Renal cortical epithelial cell (primary cell): ENCODE data around the gene ARHGEF28. TPM values are rescaled to one million over a fixed set of nuclear protein-coding genes. Genes with fewer than 3 reads are reported as not detected.

ENCODE experiments used
- DNase-seq: peaks from one replicate; pipeline ENCODE4 v3.0.0-alpha.2; 2011; ENCODE audit warnings: low read depth
- total RNA-seq: library from RNA; depleted of rRNA; stranded (reverse); fragments of >200 nt; gene quantifications from 2 replicates; pipeline ENCODE4 v1.2.3, GENCODE V29; 2014

The ARHGEF28 gene
- total RNA-seq, 1 donor from 2014 or later, result 112 TPM

DNA sequence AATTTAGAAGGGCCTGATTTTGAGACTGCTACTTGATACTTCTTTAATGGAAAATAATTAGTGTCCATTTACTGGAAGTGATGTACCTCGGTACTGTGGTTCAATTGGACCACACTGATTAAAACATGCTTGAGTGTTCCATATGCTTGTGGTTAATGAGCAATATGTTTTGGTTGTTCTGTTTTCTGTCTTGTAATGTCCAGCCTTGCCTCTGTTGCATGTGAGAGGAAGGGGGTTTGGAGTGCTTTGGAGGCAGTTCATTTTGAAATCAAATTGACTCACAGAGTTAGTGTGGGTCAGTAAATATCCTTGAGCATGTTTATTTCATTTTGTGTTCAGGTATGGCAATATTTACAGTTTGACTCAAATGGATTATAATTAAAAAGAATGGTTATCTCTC is 334.4 kb downstream of the ARHGEF28 start:
- DNase-seq, result no peak

DNA sequence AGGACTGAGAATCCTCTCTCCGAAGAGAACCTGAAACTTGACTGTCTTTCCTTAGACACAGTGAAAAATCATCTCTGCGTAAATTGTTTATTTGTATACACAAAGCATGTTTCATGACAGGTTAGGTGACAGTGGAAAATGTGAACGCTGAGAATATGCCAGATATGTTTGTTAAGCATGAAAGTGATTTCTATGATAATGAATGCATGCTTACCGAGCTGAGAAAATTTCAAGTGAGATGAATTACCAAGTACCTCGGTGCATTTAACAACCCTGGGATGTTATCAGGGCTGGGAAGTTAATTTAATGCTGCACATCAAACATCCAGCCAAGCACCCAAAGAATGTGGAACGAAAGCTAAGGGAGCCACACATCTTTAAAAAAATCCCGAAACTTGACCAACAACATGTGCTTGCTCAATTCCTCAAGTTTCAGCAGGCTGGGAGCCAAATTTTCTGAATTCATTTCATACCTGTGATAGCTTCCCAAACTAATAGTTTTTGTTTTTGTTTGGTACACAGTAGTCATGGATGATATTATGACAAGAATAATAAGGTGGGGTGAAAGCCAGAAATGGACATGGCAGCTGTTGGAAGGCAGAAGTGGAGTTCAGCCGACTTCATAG is 336.9 kb downstream of the ARHGEF28 start:
- DNase-seq, result peak; percentile 64

DNA sequence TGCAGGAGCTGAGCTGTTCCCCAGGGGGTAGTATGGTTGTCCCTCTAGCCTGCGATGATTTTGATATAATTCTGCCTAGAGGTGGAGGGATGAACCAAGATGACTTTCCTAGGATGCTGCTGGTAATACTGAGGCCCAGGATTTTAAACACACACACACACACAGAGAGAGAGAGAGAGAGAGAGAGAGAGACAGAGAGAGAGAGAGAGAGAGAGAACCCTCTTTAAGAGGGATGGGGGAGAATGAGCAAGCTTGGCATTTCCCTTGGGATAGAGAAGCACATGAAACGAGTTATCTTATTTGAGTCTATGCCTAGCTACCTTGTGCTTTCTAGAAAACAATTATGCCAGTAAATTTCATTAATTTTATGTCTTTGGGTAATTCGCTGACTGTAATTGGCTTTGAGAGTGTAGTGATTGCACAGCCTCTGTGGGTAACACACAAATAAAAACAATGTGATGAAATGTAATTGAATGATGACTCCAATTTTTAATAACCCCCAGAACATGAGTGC is 338.4 kb downstream of the ARHGEF28 start:
- DNase-seq, result no peak

DNA sequence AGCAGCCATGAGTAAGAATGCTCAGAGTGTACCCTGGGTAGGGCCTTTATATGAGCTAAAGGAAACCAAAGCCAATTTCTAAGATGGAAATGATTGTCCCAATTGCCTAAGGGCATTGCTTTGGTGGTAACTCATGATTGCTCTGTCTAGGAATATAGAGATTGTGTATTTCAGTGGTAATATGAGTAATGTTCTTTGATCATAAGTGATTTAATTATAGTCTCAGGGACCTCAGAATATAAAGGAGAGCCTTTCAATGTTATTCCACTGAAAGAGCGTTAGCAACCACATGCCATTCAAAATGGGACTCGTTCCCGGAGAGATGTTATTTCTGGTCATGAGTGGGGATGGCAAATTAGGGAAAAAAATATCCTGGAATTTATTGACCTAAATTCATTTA is 340.5 kb downstream of the ARHGEF28 start:
- peak; percentile 16 for DNase-seq

DNA sequence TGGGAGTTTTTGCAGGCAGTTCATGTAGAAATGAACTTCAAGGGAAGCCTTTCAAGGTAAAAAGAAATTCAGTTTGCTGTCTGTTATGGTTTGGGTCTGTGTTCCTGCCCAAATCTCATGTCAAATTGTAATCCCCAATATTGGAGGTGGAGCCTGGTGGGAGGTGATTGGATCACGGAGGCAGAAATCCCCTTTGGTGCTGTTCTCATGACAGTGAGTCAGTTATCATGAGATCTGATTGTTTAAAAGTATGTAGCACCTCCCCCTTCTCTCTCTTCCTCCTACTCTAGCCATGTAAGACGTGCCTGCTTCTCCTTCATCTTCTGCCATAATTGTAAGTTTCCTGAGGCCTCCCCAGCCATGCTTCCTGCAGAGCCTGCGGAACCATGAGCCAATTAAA is 341.4 kb downstream of the ARHGEF28 start:
- peak; percentile 51 for DNase-seq

DNA sequence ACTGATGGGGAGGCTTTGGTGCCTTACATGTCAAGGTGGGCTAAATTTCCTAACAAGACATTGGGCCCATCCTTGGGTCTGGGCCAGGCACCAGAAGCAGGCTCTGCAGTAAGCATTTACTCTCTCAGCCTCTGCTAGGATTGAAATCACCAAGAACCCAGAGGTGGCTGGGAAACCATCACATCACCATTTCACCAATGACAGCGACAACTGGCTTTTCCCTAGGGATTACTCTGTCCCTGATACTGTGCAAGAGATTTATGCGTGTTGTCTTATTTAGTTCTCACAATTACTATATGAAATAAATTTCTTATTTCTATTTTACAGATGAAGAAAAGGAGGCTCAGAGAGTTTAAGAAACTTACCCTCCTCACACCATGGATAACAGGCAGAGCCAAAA is 342.2 kb downstream of the ARHGEF28 start:
- DNase-seq, result no peak

DNA sequence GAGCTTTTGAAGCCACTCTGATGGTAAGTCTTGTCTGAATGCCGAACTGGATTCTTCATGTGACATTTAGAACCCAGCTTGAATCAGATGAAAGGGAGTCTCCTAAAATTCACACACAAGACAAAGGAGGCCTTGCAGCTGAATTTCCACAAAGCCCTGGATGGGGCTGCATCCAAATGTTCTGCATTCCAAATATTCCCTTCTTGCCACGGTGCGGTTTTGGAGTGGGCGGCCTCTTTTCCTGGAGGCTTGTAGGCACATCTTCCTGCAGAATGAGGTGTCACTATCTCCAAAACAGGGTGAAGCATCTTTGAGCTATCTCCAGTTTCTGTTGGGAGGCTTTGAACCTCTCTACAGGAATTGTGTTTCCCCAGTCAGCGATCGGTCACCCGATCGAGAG is 342.7 kb downstream of the ARHGEF28 start:
- DNase-seq, result no peak

DNA sequence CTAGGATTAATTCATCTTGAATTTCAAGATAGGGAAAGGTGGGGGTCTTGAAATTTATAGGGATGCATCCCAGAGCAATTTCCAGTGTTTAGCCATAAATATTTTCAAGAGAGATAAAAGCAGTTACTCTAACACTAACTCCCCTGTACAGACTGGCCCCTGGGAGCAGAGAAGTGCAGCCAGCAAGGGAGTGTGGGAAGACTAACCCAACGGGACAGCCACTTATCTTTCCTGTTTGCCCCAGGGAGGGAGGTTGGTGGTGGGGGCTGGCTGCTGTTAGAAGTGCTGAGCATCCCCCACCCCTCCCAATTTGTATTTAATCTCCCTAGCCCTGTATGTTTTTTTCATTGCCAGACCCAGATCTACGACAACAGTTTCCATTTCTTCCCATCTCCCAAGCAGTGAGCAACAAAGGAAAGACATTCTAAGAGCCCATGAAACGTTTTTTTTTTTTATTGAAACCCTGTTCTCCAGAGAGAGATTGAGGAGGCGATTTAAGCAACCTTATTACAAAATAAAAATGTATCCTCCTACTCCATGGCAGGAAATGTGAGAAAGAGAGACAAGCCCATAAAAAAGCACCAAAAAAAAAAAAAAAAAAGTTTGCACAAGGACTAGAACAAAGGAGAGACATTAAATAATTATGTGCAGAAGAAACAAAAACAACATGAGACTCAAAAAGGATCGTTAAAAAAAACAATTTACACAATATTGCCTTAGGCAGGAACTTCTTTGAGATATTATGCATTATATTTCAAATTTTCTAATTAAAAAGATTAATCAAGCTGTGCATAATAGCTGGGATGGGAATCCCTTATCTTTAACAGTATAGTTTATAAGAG is 343.4 kb downstream of the ARHGEF28 start:
- DNase-seq, result no peak

DNA sequence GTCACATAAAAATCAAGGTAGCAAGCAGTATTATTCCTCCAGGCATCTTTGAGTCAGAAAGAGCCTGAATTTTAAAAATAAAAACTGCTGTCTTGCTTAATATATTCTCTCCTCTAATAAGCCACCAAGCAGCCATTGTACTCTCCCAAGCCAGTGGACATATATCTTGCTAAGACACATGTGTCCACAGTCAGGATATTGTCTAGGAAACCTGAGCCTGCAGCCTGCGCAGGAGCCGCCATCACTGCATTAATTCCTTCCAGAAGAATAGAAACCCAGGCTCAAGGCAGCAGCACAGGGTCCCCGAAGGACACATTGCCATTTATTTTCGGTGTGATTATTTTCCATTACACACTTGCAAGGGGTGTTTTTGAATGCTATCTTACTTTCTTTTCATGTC is 345.3 kb downstream of the ARHGEF28 start:
- no peak for DNase-seq

DNA sequence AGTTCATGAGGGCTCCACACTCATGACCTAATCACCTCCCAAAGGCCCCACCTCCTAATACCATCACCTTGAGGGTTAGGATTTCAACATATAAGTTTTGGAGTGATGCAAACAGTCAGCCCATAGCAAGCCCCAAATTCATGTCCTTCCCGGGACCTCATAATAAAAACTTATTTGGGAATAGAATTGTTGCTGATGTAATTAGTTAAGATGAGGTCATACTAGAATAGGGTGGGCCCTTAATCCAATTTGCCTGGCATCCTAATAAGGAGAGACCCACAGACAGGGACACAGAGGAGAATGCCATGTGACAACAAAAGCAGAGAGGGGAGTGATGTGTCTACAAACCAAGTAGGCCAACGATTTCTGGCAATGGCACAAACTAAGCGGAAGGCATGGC is 347.1 kb downstream of the ARHGEF28 start:
- no peak for DNase-seq

DNA sequence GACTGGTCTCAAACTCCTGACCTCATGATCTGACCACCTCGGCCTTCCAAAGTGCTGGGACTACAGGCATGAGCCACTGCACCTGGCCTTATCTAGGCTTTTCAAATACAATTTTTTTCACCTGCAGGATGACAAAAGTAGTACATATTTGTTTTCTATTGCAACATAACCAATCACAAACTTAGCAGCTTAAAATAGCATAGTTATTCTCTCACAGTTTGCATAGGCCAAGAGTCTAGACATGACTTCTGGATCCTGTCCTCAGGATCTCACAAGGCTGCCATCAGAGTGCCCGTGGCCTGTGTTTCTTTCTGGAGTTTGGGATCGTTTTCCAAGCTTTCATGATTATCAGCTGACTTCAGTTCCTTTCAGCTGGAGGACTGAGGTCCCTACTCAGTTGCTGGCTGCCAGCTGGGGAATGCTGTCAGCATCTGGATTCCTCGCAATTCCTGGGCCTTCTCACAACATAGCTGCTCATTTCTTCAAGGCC is 348.9 kb downstream of the ARHGEF28 start:
- DNase-seq, result no peak

DNA sequence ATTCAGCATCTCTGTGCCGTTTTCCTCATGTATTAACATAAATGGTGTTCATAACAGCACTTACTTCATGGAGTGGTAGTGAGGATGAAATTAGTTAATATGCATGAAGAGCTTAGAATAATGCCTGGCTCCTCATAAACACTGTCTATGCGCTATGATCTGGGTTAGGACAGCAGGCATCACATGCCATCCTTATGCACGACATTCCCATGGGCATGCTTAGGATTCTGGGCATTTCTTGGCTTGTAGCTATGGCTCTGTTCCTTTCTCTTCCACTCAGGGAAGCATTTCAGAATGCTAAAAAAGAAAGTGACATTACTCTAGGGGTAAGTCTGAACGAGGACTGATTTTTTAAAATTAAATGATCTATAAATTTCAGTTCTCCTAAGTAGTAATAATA is 349.8 kb downstream of the ARHGEF28 start:
- no peak for DNase-seq

DNA sequence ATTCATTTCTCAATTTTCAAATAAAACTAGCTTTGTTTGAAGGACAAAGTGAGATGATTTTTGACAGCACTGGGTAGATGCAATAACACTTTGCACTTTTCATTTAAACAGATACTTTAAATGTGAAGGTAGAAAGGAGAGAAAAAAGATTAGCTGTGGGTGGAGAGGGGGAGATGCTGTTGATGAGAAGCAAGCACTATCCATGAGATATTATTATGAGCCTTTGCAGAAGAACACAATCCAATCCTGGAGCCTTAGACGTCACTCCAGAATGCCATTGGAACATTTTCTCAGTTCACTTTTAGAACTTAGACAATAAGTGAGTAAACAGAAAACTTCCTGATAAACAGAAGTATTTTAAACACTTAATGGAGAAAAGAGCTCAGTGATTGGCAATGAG is 351.1 kb downstream of the ARHGEF28 start:
- DNase-seq, result no peak

DNA sequence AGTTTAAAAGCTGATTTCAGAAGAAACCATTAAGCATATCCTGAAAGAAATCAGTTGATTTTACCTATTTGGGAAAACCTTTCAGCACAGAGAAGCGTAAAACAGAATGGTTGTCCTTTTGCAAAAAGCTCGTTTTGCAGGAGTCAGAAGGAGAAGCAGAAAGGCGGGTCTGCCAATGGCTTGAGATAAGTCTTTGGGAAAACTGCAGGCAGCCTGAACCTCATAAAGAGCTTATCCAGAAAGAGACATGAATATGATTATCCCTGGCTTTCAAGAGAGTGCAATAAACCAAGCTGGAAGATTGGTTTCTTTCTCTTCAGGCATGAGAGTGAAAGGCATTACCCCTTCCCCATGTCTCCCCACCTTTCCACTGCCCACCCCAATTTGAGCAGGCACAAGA is 353.3 kb downstream of the ARHGEF28 start:
- DNase-seq, result no peak

DNA sequence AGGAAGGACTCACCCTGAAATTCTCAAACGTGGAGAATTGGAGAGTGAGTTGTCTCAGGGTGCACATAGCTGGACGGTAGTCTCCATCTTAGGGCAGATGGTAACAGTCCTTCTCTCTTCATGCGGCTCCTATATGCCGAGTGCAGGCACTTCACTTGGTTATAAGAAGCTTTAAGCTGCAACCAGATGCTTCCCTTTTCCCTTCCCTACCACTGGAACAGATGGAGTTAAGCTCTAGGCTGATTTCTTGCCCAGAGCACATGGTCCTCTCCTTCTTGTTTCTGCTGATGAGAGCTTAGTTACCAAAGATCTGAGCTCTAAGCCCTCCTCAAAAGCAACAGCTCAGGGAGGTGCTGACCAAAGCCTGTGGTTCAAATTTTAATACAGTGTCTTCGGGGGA is 355.7 kb downstream of the ARHGEF28 start:
- no peak for DNase-seq

DNA sequence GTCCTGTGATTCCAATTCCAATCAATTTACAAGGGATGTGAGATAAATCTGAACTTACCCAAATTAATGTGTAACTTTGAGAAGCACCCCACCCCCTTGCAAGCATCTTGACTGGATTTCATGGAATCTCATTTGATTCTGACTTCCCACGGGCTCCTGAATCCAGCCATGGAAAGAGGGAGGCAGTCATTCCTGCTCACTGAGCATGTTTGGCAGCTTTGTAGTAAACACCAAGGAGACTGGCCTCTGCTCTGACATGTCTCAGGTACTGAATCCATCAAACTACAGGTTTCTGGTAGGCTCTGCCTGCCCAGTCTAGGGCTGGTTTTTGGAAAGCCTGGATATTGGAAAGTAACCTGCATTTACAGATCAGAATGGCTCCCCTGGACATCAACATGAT is 357.6 kb downstream of the ARHGEF28 start:
- DNase-seq, result peak; percentile 41

DNA sequence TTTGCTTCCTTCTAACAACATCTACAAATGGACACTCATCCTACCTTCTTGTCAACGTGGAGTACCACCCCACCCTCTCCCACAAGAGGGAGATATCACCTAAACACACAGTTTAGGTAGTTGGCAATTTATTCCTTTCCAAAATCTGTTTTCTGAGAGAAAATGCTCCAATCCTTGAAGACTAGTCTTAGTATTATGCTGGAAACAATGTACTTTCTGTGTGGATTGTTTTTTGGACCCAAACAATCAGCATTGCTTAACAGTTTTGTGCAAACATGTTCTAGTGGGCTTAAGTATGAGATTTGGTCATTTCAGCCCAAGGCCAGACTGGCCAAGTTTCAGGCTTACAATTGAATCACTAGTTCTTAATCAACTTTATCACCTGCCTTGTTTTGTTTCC is 359.1 kb downstream of the ARHGEF28 start:
- DNase-seq, result peak; percentile 36

DNA sequence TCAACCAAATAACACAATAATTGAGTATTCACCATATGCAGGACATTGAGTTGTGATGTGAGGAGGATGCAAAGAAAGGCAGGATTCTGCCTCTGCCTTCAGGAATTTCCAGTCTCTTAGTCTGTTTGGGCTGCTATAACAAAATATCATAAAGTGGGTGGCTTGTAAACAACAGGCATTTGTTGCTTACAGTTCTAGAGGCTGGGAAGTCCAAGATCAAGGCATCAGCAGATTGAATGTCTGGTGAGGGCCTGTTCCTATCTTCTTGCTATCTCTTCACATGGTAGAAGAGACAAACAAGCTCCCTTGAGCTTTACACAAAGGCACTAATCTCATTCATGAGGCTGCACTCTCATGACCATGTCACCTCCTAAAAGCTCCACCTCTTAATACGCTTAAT is 360.7 kb downstream of the ARHGEF28 start:
- no peak for DNase-seq

DNA sequence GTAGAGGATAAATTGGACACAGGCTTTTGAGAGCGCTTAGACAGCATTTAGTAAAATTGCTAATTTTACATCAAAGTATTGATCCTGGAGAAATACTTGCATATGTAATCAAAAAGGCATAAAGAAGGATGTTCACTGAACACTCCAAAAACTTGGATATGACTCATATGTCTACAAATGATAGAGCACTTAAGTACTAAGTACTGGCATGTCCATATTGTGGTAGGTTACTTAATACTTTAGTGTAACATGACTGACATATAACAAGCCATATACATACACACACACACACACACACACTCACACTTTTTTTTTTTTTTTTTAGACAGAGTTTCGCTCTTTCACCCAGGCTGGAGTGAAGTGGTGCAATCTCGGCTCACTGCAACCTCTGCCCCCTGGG is 361.9 kb downstream of the ARHGEF28 start:
- DNase-seq, result no peak

DNA sequence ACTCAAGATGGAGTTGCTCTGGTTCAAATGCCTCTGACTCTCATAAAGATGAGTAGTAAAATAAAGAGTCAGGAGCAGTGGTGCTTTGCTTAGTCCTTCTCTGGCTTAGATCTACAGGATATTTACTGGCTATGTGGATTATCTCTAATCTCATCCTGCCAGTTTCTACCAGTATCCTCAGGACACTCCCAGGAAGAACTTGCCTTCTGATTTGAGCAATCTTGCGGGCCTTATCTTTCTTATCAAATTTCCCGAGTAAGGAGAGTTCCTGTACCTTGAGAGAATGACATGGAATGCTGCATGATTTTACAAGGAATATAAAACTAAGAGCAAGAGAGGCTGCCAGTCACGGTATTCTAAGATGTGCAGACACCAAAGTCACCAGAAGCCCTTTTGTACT is 364.0 kb downstream of the ARHGEF28 start:
- no peak for DNase-seq
